ENCODE data around the gene ERRFI1. TPM values are rescaled to one million over a fixed set of nuclear protein-coding genes. Genes with fewer than 3 reads are reported as not detected.
"Not testable (repeated sequence)": the region's sequence is repeated elsewhere in the genome, so short reads cannot be mapped to it uniquely, and the experiment has no call there.

The ERRFI1 gene, protein sequence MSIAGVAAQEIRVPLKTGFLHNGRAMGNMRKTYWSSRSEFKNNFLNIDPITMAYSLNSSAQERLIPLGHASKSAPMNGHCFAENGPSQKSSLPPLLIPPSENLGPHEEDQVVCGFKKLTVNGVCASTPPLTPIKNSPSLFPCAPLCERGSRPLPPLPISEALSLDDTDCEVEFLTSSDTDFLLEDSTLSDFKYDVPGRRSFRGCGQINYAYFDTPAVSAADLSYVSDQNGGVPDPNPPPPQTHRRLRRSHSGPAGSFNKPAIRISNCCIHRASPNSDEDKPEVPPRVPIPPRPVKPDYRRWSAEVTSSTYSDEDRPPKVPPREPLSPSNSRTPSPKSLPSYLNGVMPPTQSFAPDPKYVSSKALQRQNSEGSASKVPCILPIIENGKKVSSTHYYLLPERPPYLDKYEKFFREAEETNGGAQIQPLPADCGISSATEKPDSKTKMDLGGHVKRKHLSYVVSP
- total RNA-seq (1 to 10 TPM; 1.5 to 3.8 (median 2.2) TPM), total RNA-seq (0.96 to 22.2 (median 4.8) reads per million in 29 experiments)
- 1.3 TPM for total RNA-seq (2013)

DNA sequence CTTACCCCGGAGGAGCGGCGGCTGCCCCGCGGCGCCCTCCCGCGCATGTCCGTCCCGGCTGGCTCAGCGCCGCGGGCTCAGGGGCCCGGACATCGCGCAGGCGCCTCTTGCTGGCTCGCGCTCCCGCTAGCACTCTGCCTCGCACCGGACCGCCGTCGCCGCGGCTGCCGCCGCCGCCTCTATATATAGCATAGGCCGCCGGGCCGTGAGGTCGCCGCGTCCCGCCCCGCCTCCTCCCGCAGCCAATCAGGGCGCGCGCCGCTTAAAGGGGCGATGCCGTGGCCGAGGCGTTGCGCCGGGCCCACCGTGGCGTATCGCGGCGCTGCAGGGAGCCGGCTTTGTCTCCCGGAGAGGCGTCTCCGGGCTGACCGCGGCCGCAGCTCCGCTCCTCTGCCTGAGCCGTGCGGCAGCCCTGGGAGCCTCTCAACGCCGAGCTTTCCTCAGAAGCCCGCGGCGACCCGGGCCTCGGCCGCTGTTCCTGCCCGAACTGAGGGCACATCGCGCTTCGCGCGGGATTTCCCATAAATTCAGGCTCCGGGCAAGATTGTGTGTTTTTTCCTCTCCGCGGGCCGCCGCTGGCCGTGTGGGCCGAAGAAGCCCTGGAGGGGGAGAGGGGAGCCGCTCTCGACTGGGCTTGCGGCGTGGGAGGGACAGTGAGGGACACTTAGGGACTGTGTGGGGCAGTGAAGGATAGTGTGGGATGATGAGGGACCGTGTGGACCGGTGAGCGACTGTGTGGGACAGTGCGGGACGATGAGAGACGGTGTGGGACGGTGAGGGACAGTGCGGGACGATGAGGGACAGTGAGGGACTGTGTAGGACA lies at the start of gene ERRFI1:
TSS of gene ERRFI1 (minus strand) at position 157 of the 823 bp plus-strand sequence. CDS start 10,690 bp downstream, outside the sequence.
- Mint-ChIP-seq H3K27ac (peak within 1 kb of the TSS; percentile 24 to 66), H3K9me3 (no peaks in the 10 kb centered on the region), H3K4me1 (peaks cover 10 to 14% (median 11%) of the 10 kb centered on the region in 3 donors), H3K27me3 (peaks cover 15 to 17% of the 10 kb centered on the region in 2 donors), H3K36me3 (no peaks in the 10 kb centered on the region), H3K4me3 (peak within 1 kb of the TSS; percentile 72 to 81 (median 79))
- 7% methylated on average over 94 of the region's 98 CpGs for WGBS (ENCODE audit: insufficient coverage)
- Histone ChIP-seq H3K27ac (ENCODE audit: low read length) (no peak within 1 kb of the TSS), H3K4me3 (ENCODE audit: control insufficient read depth in 1 of 2, extremely low read depth in 1 of 2, low read length in 1 of 2) (peak within 1 kb of the TSS; percentile 47 to 52), H3K9me3 (no peaks in the 10 kb centered on the region), H3K4me1 (ENCODE audit: control insufficient read depth in 1 of 2, extremely low read depth in 1 of 2, insufficient read depth in 2 of 2, low read length in 2 of 2) (peaks cover 7 to 12% of the 10 kb centered on the region in 2 experiments), H3K36me3 (ENCODE audit: control insufficient read depth in 2 of 2, extremely low read depth in 1 of 2, insufficient read depth in 1 of 2, low read length in 1 of 2) (no peaks in the 10 kb centered on the region), H3K27me3 (replicated peaks in 1 of 2; ENCODE audit: control insufficient read depth in 2 of 2, extremely low read depth in 1 of 2, insufficient read depth in 2 of 2, low read length in 1 of 2) (peaks cover 14 to 17% of the 10 kb centered on the region in 2 experiments)
- DNase-seq (peak; percentile 54 to 92 (median 74)), ATAC-seq (replicated peaks in 1 of 4) (peak; percentile 94 to 96 (median 94))
- CTCF ChIA-PET, result interaction anchor here in 1 of 2 donors (0.5 kb wide), 1 partner anchor 144 kb away, joined by 6 read pairs; no protein-coding TSS in a partner anchor
- POLR2A ChIA-PET, result no interaction called here

DNA sequence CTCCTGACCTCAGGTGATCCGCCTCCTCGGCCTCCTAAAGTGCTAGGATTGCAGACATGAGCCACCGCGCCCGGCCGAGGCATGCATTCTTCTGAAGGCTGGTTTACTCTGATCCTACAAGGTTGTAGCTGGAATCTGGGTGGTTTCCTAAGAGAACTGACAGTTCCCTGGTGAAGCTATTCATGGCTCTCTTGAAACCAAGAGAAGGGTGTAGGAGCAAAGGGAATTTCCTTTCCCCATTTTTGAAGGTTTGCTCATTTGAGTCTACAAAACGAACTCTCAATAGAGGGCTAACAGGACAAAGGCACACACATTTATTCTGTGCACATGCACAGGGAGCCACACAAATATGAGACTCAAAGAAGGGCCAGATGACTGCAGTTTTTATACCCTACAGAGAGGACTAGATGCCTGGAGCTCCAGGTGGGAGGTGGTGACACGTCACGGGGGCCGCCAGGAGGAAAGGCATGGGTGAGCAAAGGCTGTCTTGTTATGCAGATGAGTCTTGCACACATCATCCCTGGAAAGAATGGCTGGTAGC lies 49.5 kb upstream of the ERRFI1 start:
- H3K27ac ChIP-seq (ENCODE audit: low read length), result no peak overlapping the region
- no peaks in the 10 kb centered on the region for H3K36me3 Mint-ChIP-seq
- no peaks in the 10 kb centered on the region for H3K36me3 ChIP-seq (ENCODE audit: control insufficient read depth in 2 of 2, extremely low read depth in 1 of 2, insufficient read depth in 1 of 2, low read length in 1 of 2)
- H3K4me3 Mint-ChIP-seq, result no peak overlapping the region
- H3K27ac Mint-ChIP-seq, result no peak overlapping the region
- H3K4me3 ChIP-seq (ENCODE audit: control insufficient read depth in 1 of 2, extremely low read depth in 1 of 2, low read length in 1 of 2), result no peak overlapping the region
- peaks cover 9 to 13% of the 10 kb centered on the region in 2 donors for H3K27me3 Mint-ChIP-seq
- H3K9me3 ChIP-seq, result no peaks in the 10 kb centered on the region
- H3K27me3 ChIP-seq (replicated peaks in 1 of 2; ENCODE audit: control insufficient read depth in 2 of 2, extremely low read depth in 1 of 2, insufficient read depth in 2 of 2, low read length in 1 of 2), result peaks cover 0 to 3% of the 10 kb centered on the region in 2 experiments
- CTCF ChIA-PET, result no interaction called here
- POLR2A ChIA-PET, result no interaction called here
- DNase-seq, result no peak
- no peaks in the 10 kb centered on the region for H3K4me1 Mint-ChIP-seq
- ATAC-seq (replicated peaks in 1 of 4), result no peak
- WGBS (ENCODE audit: insufficient coverage), result 83% methylated on average over 9 of the region's 10 CpGs
- H3K9me3 Mint-ChIP-seq, result no peaks in the 10 kb centered on the region
- H3K4me1 ChIP-seq (ENCODE audit: control insufficient read depth in 1 of 2, extremely low read depth in 1 of 2, insufficient read depth in 2 of 2, low read length in 2 of 2), result no peaks in the 10 kb centered on the region

DNA sequence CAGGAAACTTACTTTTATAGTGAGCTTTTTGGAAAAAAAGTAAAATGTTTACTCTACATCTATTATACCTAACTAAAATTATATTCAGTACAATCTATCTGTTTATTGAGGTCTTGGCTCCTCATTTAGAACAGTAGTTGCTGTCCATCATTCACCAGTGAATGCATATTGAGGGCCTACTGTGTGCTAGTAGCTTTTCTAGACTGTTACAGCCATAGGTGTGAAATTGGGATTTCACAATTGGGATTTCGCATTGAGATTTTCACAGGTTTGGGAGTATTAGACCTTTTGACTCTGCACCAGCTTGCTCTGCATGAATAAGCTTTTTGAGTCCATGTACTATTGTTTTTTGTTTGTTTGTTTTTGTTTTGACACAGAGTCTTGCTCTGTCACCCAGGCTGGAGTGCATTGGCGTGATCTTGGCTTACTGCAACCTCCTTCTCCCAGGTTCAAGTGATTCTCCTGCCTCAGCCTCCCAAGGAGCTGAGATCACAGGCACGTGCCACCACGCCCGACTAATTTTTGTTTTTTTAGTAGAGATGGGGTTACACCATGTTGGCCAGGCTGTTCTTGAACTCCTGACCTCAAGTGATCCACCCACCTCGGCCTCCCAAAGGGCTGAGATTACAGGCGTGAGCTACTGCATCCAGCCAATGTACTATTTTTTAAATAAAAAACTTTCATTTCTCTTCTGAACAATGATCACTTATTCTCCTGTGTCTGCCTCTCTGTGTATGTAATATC lies 47.2 kb upstream of the ERRFI1 start:
- peaks cover 8 to 13% of the 10 kb centered on the region in 2 donors for H3K27me3 Mint-ChIP-seq
- DNase-seq (no peak), ATAC-seq (replicated peaks in 1 of 4) (no peak)
- no peaks in the 10 kb centered on the region for H3K4me1 ChIP-seq (ENCODE audit: control insufficient read depth in 1 of 2, extremely low read depth in 1 of 2, insufficient read depth in 2 of 2, low read length in 2 of 2)
- H3K4me3 ChIP-seq (ENCODE audit: control insufficient read depth in 1 of 2, extremely low read depth in 1 of 2, low read length in 1 of 2), result no peak overlapping the region
- no peak overlapping the region for H3K27ac ChIP-seq (ENCODE audit: low read length)
- peaks cover 0 to 3% of the 10 kb centered on the region in 2 experiments for H3K27me3 ChIP-seq (replicated peaks in 1 of 2; ENCODE audit: control insufficient read depth in 2 of 2, extremely low read depth in 1 of 2, insufficient read depth in 2 of 2, low read length in 1 of 2)
- H3K9me3 ChIP-seq, result no peaks in the 10 kb centered on the region
- no peaks in the 10 kb centered on the region for H3K9me3 Mint-ChIP-seq
- ChIA-PET POLR2A (no interaction called here), CTCF (no interaction called here)
- H3K36me3 ChIP-seq (ENCODE audit: control insufficient read depth in 2 of 2, extremely low read depth in 1 of 2, insufficient read depth in 1 of 2, low read length in 1 of 2), result no peaks in the 10 kb centered on the region
- no peak overlapping the region for H3K27ac Mint-ChIP-seq
- 100% methylated on average over 1 of the region's 7 CpGs for WGBS (ENCODE audit: insufficient coverage)
- H3K4me3 Mint-ChIP-seq, result no peak overlapping the region
- H3K36me3 Mint-ChIP-seq, result no peaks in the 10 kb centered on the region
- no peaks in the 10 kb centered on the region for H3K4me1 Mint-ChIP-seq

DNA sequence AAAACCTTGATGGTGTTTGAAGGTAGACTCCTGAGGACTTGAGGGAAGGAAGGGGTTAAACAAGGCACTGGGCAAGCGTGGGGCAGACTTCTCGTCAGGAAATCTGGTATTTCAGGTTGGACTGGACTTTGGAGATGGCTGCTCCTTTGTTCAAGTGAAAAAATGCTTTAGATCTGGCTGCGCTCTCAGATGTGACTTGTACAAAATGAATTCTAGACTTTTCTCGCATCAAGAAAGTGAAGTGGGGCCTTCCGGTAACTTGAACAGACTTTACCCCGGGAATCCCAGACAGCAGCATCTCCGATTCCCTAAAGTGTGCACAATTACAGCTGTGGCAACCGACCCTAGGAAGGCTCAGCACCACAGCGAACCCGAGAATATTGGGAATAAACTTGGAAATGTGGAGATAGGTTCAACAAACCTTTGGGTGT lies 44.3 kb upstream of the ERRFI1 start:
- Histone ChIP-seq H3K4me3 (ENCODE audit: control insufficient read depth in 1 of 2, extremely low read depth in 1 of 2, low read length in 1 of 2) (no peak overlapping the region), H3K36me3 (ENCODE audit: control insufficient read depth in 2 of 2, extremely low read depth in 1 of 2, insufficient read depth in 1 of 2, low read length in 1 of 2) (no peaks in the 10 kb centered on the region), H3K9me3 (no peaks in the 10 kb centered on the region), H3K27ac (ENCODE audit: low read length) (no peak overlapping the region), H3K4me1 (ENCODE audit: control insufficient read depth in 1 of 2, extremely low read depth in 1 of 2, insufficient read depth in 2 of 2, low read length in 2 of 2) (no peaks in the 10 kb centered on the region), H3K27me3 (replicated peaks in 1 of 2; ENCODE audit: control insufficient read depth in 2 of 2, extremely low read depth in 1 of 2, insufficient read depth in 2 of 2, low read length in 1 of 2) (peaks cover 0 to 3% of the 10 kb centered on the region in 2 experiments)
- Mint-ChIP-seq H3K27ac (no peak overlapping the region), H3K36me3 (no peaks in the 10 kb centered on the region), H3K27me3 (peaks cover 6 to 18% of the 10 kb centered on the region in 2 donors), H3K9me3 (no peaks in the 10 kb centered on the region), H3K4me1 (no peaks in the 10 kb centered on the region), H3K4me3 (no peak overlapping the region)
- ChIA-PET CTCF (no interaction called here), POLR2A (no interaction called here)
- ATAC-seq (replicated peaks in 1 of 4), result no peak
- WGBS (ENCODE audit: insufficient coverage), result 68% methylated on average over 5 of the region's 10 CpGs
- DNase-seq, result no peak

DNA sequence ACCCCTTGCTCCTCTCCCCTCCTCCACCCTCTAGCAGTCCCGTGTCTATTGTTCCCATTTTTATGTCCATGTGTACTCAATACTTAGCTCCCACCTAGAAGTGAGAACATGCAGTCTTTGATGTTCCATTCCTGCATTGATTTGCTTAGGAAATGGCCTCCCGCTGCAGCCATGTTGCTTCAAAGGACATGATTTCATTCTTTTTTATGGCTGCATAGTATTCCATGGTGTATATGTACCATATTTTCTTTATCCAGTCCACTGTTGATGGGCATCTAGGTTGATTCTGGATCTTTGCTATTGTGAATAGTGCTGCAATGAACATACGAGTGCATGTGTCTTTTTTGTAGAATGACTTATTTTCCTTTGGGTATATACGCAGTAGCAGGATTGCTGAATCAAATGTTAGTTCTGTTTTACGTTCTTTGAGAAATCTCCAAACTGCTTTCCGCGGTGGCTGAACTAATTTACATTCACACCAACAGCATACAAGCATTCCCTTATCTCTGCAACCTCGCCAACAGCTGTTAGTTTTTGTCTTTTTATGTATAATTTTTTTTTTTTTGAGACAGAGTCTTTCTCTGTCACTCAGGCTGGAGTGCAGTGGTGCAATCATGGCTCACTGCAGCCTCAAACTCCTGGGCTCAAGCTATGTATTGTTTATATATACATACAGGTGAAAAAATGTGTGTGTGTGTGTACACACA lies 43.7 kb upstream of the ERRFI1 start:
- H3K27me3 Mint-ChIP-seq, result peaks cover 8 to 18% of the 10 kb centered on the region in 2 donors
- H3K36me3 Mint-ChIP-seq; H3K27me3 ChIP-seq (replicated peaks in 1 of 2; ENCODE audit: control insufficient read depth in 2 of 2, extremely low read depth in 1 of 2, insufficient read depth in 2 of 2, low read length in 1 of 2); H3K36me3 ChIP-seq (ENCODE audit: control insufficient read depth in 2 of 2, extremely low read depth in 1 of 2, insufficient read depth in 1 of 2, low read length in 1 of 2); H3K4me3 ChIP-seq (ENCODE audit: control insufficient read depth in 1 of 2, extremely low read depth in 1 of 2, low read length in 1 of 2); H3K27ac ChIP-seq (ENCODE audit: low read length); H3K27ac Mint-ChIP-seq; H3K9me3 ChIP-seq; POLR2A ChIA-PET; H3K9me3 Mint-ChIP-seq; H3K4me1 Mint-ChIP-seq; CTCF ChIA-PET; ATAC-seq (replicated peaks in 1 of 4); H3K4me3 Mint-ChIP-seq; DNase-seq; H3K4me1 ChIP-seq (ENCODE audit: control insufficient read depth in 1 of 2, extremely low read depth in 1 of 2, insufficient read depth in 2 of 2, low read length in 2 of 2): not testable (repeated sequence)
- no CpG with 5 or more reads among the region's 8 CpGs for WGBS (ENCODE audit: insufficient coverage)
